ES-I3 (cell line): Measurements from ENCODE around the gene TOR3A.

Experiments used
- H3K36me3 ChIP-seq: 2 replicates; pipeline ENCODE4 v1.6.1; 2013; ENCODE audit warnings: mild to moderate bottlenecking, low read length, control low read depth, moderate library complexity; ENCODE audit not compliant: insufficient read depth
- H3K4me1 ChIP-seq: 2 replicates; pipeline ENCODE4 v1.6.1; 2013; ENCODE audit warnings: mild to moderate bottlenecking, control low read depth, low read length; ENCODE audit not compliant: insufficient read depth
- H3K9ac ChIP-seq: 2 replicates; pipeline ENCODE4 v1.6.1; 2013; ENCODE audit warnings: low read depth, mild to moderate bottlenecking, low read length, moderate library complexity
- H3K9me3 ChIP-seq: 2 replicates; pipeline ENCODE4 v1.6.1; 2013; ENCODE audit warnings: mild to moderate bottlenecking, low read length, moderate library complexity; ENCODE audit not compliant: control insufficient read depth, insufficient read depth

Gene TOR3A

DNA sequence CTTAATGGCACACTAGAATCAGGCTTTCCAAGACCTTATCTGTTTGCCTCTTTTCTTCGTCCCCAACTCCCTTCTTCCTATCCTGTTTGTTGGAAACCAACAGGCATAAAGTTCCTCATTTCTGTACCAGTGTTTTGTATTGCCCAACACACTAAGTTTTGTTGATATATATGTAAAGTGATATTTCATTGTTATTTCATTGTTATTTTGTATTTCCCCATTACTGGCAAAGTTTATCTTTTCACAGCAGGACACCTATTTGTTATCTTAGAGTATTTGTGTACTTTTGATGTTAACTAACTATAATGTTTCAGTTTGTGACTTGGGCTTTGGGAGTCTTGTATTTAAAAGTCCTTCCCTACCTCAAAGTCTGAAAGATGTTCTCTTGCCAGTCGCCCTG, 29.1 kb upstream of the TOR3A start:
- H3K9me3 ChIP-seq, result no peaks in the 10 kb centered on the region; the same call in 1 of the 2 replicates
- no peaks in the 10 kb centered on the region for H3K4me1 ChIP-seq
- H3K9ac ChIP-seq, result no peak overlapping the region
- no peaks in the 10 kb centered on the region for H3K36me3 ChIP-seq

GRCh38 chr1:179053486-179053885, 28.4 kb upstream of the TOR3A start:
- no peak overlapping the region for H3K9ac ChIP-seq
- H3K9me3 ChIP-seq, result no peaks in the 10 kb centered on the region; the same call in 1 of the 2 replicates
- H3K4me1 ChIP-seq, result peaks cover 5% of the 10 kb centered on the region
- H3K36me3 ChIP-seq, result no peaks in the 10 kb centered on the region

GRCh38 chr1:179055937-179056336, 25.9 kb upstream of the TOR3A start:
- Histone ChIP-seq H3K9me3 (no peaks in the 10 kb centered on the region; the same call in 1 of the 2 replicates), H3K9ac (no peak overlapping the region), H3K4me1 (peaks cover 11% of the 10 kb centered on the region), H3K36me3 (no peaks in the 10 kb centered on the region)

DNA sequence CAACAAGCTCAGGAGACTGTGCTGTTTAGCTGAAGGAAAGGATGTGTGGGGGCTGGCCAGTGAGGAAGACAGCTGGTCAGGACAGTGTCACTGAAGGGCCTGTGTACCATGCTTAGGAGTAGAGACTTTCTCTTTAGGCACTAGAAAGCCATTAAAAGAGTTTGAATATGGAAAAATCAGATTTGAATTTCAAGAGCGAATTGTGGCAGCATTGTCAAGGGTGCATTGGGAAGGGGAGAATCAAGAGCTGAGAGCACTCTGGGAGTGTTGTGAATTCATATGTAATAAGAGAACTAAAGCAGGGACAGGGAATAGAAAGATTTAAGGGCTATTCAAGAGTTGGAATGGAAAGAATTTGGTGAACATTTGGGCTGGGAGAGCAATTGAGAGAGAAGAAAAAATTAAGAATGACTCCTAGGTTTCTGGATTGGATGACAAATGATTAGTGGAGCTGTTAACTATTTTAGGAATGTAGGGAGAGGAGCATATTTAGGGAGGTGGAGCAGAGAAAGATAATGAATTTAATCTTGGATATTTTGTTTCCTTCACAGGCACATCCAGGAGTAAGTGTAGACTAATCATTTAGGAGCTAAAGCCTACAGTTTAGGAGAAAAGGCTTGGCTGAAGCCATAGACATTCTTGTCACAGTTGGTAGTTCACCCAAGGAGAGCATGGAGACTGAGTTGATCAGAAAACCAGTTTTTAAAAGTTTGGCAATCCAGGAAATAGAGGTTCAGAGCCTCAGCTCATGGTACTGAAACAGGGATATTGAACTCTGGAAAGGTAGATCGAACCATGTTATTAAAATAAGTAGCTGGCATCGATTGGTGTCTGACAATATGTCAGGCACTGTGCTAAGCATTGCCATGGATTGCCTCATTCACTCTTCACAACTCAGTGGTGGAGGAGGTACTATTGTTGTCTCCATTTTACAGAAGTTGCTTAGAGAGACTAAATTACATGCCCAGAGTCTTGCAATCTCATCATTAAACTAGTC, 23.1 kb upstream of the TOR3A start:
- no peaks in the 10 kb centered on the region; the same call in 1 of the 2 replicates for H3K9me3 ChIP-seq
- H3K36me3 ChIP-seq, result no peaks in the 10 kb centered on the region; the same call in 1 of the 2 replicates
- no peak overlapping the region for H3K9ac ChIP-seq
- peaks cover 11% of the 10 kb centered on the region for H3K4me1 ChIP-seq

DNA sequence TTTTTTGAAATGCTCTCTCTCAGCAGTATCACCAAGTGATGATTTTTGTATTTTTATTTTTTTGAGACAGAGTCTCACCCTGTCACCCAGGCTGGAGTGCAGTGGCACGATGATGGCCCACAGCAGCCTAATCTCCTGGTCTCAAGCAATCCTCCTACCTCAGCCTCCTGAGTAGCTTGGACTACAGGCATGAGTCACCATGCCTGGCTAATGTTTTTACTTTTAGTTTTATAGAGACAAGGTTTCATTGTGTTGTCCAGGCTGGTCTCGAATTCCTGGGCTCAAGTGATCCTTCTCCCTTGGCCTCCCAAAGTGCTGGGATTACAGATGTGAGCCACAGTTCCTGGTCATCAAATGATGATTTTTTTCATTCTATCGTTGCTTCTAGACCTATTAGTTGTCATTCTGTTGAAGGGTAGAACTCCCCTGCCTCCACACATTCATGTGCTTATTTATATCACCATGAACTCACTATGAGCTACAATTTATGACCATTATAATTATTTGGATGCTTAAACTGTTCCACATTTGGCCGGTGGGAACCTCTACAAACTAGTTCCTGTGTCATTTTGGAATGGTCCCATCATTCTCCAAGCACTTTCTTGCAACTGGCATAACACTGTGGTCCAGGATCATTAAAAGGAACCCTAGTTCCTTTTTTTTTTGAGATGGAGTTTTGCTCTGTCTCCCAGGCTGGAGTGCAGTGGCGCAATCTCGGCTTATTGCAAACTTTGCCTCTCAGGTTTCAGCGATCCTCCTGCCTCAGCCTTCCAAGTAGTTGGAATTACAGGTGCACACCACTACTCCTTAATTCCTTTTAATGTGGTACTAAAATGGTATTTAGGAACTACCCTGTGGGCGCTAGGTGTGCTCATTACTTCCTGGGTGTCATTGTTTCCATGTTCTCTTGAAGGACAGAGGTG, 20.2 kb upstream of the TOR3A start:
- Histone ChIP-seq H3K36me3 (no peaks in the 10 kb centered on the region; the same call in none of the 2 replicates), H3K9me3 (no peaks in the 10 kb centered on the region; the same call in 1 of the 2 replicates), H3K4me1 (peaks cover 11% of the 10 kb centered on the region), H3K9ac (no peak overlapping the region)

GRCh38 chr1:179066471-179066870, 15.4 kb upstream of the TOR3A start:
- Histone ChIP-seq H3K9me3 (no peaks in the 10 kb centered on the region), H3K9ac (no peak overlapping the region), H3K36me3 (no peaks in the 10 kb centered on the region; the same call in none of the 2 replicates), H3K4me1 (no peaks in the 10 kb centered on the region)

DNA sequence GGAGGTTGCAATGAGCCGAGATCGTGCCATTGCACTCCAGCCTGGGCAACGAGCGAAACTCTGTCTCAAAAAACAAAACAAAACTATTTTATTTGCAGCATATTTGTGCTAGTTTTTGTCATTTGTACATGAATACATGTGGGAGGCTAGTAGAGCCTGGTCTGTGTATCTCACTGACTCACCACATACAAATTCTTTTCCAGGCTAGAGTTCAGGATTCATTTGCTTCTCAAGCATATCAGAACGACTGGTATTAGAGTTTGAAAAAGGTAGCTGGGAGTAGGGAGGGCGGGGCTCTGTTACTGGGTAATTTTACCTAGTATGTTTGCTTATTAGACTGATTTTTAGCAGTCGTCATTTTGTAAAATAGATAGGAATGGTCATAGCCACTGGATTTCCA, 4.5 kb upstream of the TOR3A start:
- no peaks in the 10 kb centered on the region for H3K36me3 ChIP-seq
- H3K9me3 ChIP-seq, result no peaks in the 10 kb centered on the region
- H3K4me1 ChIP-seq, result 0 out of 2 replicates have a peak, but pooled peaks cover 3% of the 10 kb centered on the region
- H3K9ac ChIP-seq, result no peak overlapping the region

DNA sequence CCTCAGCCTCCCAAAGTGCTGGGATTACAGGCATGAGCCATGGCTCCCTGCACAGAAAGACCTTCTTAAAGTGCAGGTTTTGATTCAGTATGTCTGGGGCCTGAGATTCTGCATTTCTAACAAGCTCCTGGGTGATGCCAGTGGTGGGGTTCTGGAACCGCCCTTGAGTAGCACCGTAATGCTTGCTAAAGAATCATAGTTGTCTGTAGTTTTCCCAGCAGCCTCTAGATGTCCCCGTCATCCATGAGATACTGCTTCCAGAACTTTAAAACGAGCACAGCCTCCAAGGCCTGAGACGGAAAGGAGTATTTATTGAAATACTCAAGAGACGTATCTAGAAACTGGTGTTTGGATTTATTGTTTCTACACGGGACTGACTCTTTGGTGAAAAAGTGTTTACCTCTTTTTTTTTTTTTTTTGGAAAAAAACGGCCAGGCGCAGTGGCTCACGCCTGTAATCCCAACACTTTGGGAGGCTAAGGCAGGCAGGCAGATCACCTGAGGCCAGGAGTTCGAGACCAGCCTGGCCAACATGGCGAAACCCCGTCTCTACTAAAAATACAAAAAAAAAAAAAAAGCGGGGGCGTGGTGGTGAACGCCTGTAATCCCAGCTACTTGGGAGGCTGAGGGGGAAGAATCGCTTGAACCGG, 2.6 kb upstream of the TOR3A start:
- H3K36me3 ChIP-seq, result no peaks in the 10 kb centered on the region
- no peak overlapping the region for H3K9ac ChIP-seq
- peaks cover 3% of the 10 kb centered on the region; the same call in 1 of the 2 replicates for H3K4me1 ChIP-seq
- no peaks in the 10 kb centered on the region for H3K9me3 ChIP-seq

GRCh38 chr1:179080866-179081686, 794 bp upstream of the TOR3A start:
- H3K9ac ChIP-seq, result peak overlapping the region; percentile 81; the same call in 1 of the 2 replicates
- H3K36me3 ChIP-seq, result no peaks in the 10 kb centered on the region
- H3K4me1 ChIP-seq, result peaks cover 3% of the 10 kb centered on the region; the same call in 1 of the 2 replicates
- no peaks in the 10 kb centered on the region for H3K9me3 ChIP-seq

DNA sequence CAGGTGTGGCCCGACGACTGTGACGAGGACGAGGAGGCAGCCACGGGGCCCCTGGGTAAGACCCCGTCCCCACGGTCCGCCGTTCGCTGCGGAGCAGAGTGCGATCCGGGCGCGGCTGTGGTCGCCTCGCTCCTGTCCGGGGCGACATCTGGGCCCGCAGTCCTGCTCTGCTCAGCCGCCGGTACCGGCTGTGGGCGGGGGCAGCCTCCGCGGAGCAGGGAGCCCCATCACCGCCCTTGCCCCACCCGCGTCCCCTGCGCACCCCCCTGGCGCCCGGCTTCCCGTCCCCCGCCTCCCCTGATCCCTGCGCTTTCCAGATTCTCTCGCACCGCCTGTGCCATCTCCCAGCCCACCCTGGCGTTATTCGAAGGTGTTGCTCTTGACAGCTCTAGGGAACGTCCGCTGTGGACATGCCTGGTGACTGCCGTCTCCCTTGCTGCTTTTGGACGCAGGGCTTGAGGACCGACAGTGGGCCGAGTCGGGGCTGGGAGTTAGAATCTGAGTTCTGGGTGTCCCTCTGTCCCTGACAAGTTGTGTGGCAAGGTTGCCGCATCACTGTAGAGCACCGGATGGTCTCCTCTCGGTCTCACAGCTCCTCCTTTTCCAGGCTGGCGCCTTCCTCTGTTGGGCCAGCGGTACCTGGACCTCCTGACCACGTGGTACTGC, 596 bp downstream of the TOR3A start:
- H3K9me3 ChIP-seq, result no peaks in the 10 kb centered on the region
- H3K9ac ChIP-seq, result peak overlapping the region; percentile 81
- H3K4me1 ChIP-seq, result peaks cover 10% of the 10 kb centered on the region
- H3K36me3 ChIP-seq, result no peaks in the 10 kb centered on the region

DNA sequence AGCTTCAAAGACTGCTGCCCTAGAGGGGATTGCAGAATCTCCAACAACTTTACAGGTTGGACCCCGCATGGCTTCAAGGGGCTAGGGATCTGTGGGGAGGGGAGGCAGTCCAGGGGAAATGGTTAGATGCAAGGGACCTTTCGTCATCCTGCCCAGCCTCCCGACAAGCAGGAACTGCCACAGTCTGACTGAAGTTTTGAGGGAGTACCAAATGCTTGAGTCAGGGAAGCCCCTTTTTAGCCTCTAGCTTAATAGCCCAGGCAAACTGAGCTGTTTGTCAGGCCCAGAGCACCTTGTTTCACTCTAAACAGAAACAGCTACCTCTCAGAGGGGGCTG, 1.1 kb downstream of the TOR3A start:
- H3K9me3 ChIP-seq, result no peaks in the 10 kb centered on the region
- peaks cover 10% of the 10 kb centered on the region for H3K4me1 ChIP-seq
- H3K9ac ChIP-seq, result peak overlapping the region; percentile 81; the same call in 1 of the 2 replicates
- H3K36me3 ChIP-seq, result no peaks in the 10 kb centered on the region

DNA sequence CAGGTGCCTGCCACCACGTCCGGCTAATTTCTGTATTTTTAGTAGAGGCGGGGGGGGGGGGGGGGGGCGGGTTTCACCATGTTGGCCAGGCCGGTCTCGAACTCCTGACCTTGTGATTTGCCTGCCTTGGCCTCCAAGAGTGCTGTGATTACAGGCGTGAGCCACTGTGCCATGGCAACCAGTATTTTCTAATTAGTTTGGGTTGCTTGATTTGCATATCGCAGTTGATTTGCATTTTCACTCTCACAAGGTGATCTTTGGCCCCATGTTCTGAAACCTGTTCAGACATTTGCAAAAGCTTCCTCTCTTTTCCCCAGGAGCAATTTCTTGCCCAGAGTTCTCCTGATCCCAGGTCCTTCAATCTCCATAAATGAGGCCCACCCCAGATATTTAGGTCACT, 1.7 kb downstream of the TOR3A start:
- Histone ChIP-seq H3K9ac (no peak overlapping the region), H3K9me3 (no peaks in the 10 kb centered on the region), H3K4me1 (peaks cover 10% of the 10 kb centered on the region), H3K36me3 (no peaks in the 10 kb centered on the region)

DNA sequence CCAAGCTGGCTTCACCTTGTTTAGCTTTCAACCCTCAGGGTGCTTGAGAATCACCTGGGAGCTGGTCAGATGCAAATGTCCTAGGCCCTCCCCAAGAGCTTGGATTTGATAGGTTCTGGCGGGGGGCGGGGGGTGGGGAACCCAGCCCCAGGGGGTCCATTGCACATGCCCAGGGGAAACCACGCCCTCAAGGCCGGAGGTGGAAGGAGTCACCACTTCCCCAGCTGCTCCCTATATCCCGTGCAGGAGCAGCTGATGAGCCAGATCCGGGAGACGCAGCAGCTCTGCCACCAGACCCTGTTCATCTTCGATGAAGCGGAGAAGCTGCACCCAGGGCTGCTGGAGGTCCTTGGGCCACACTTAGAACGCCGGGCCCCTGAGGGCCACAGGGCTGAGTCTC, 5.8 kb downstream of the TOR3A start:
- Histone ChIP-seq H3K4me1 (peaks cover 10% of the 10 kb centered on the region), H3K36me3 (no peaks in the 10 kb centered on the region), H3K9ac (peak overlapping the region; percentile 56; the same call in 1 of the 2 replicates), H3K9me3 (no peaks in the 10 kb centered on the region)
